Fibroblast of mammary gland (primary cell): ENCODE measurements around the gene AMD1.

Experiments used
- DNase-seq: peaks from one replicate; pipeline ENCODE4 v3.0.0-alpha.2; 2010; ENCODE audit warnings: low read depth
- H3K4me3 ChIP-seq: 2 replicates; pipeline ENCODE4 v1.5.1; 2011; ENCODE audit warnings: low read depth, mild to moderate bottlenecking, low read length, moderate library complexity; ENCODE audit not compliant: control insufficient read depth
- CTCF ChIP-seq: conservative IDR thresholded peaks from 2 replicates; pipeline ENCODE4 v1.5.1; 2011; ENCODE audit warnings: low read depth, low read length, inconsistent platforms; ENCODE audit not compliant: control insufficient read depth, insufficient read depth

Gene AMD1

DNA sequence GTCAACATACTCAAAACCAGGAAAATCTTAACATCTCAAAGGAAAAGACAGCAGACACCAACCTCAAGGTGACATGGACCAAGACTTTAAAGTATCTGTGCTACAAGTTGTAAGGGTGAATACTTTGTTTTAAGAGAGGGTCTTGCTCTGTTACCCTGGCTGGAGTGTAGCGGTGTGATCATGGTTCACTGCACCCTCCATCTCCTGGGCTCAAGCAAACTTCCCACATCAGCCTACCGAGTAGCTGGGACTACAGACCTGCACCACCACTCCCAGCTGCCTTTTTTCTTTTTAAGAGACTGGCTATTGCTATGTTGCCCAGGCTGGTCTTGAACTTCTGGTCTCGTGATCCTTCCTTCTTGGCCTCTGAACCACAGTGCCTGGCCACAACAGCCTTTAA, 9.7 kb downstream of the AMD1 start:
- no peak overlapping the region for H3K4me3 ChIP-seq
- DNase-seq = no peak
- TF ChIP-seq CTCF = no peak

- H3K4me3 ChIP-seq = no peak overlapping the region
- TF ChIP-seq CTCF = no peak
- DNase-seq = no peak
Observed at GRCh38 chr6:110885526-110885925, 10.9 kb downstream of the AMD1 start.

GRCh38 chr6:110886555-110887167, 12.1 kb downstream of the AMD1 start:
- DNase-seq = no peak
- TF ChIP-seq CTCF = no peak
- H3K4me3 ChIP-seq = no peak overlapping the region

DNA sequence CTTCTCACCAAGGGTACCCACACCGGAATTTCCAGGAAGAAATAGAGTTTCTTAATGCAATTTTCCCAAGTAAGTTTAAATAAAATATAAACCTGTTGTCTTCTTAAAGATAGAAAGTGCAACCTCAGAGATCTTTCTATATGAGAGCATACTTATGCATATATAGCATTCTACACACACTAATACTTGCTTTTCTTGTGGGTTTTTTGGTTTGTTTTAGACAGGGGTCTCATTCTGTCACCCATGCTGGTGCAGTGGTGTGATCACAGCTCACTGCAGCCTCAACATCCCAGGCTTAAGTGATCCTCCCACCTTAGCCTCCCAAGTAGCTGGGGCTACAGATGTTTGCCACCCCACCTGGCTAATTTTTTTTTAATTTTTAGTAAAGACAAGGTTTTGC, 15.7 kb downstream of the AMD1 start:
- no peak for DNase-seq
- no peak for TF ChIP-seq CTCF
- no peak overlapping the region for H3K4me3 ChIP-seq

DNA sequence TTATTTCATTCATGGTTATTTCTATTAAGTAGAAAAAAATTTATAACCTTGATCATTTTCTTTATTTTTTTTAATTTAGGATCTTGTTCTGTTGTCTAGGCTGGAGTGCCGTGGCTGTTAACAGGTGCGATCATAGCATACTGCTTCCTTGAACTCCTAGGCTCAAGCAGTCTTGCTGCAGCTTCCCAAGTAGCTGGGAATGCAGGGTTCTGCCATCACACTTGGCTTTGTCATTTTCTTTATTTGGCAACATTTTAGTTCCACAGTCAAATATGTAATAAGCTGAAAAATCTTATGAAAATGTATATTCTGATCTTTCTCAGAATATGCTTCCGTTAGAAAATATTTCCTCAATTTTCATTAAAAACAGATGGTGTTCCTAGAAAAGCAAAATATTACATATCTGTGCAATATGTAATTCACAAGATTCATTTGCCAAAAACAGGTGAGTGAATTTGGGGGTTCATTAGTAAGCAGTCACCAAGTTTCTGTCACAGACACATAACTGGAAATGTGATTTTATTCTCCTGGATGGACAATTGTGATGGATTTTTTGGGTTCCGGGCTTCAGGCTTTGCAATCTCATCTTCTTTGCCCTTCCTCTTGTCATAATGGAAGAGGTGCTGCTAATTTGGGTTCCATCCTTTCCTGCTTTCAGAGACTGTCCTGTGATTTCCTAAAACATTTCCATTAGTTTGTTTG, 21.5 kb downstream of the AMD1 start:
- TF ChIP-seq CTCF = no peak
- H3K4me3 ChIP-seq = no peak overlapping the region
- DNase-seq = no peak

DNA sequence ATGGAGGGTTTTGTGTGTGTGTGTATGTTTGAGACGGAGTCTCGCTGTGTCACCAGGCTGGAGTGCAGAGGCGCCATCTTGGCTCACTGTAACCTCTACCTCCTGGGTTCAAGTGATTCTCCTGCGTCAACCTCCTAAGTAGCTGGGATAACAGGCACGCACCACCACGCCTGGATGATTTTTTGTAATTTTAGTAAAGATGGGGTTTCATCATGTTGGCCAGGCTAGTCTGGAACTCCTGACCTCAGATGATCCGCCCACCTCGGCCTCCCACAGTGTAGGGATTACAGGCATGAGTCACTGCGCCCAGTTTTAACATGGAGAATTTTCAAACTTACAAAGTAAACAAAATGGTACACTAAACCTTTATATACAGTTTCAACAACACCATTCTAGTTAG, 22.8 kb downstream of the AMD1 start:
- peak; percentile 31 for DNase-seq

More for the DNA sequence above, 22.8 kb downstream of the AMD1 start:
- no peak for TF ChIP-seq CTCF
- no peak overlapping the region for H3K4me3 ChIP-seq
